ENCODE measurements around the gene PHF21B.

PHF21B gene

GRCh38 chr22:44894782-44895181 lies 115.0 kb downstream of the PHF21B start:
- H3K27me3 Mint-ChIP-seq, result no peaks in the 10 kb centered on the region
- H3K4me1 Mint-ChIP-seq, result no peaks in the 10 kb centered on the region
- DNase-seq (ENCODE audit: low spot score in 2 of 2) (no peak), ATAC-seq (replicated peaks; ENCODE audit: extremely low read depth, poor library complexity, severe bottlenecking) (no peak)
- H3K4me3 Mint-ChIP-seq, result no peak overlapping the region
- H3K9me3 Mint-ChIP-seq, result no peaks in the 10 kb centered on the region
- no peak overlapping the region for H3K27ac Mint-ChIP-seq (ENCODE audit: low read depth)
- H3K36me3 Mint-ChIP-seq (ENCODE audit: insufficient read depth), result no peaks in the 10 kb centered on the region

DNA sequence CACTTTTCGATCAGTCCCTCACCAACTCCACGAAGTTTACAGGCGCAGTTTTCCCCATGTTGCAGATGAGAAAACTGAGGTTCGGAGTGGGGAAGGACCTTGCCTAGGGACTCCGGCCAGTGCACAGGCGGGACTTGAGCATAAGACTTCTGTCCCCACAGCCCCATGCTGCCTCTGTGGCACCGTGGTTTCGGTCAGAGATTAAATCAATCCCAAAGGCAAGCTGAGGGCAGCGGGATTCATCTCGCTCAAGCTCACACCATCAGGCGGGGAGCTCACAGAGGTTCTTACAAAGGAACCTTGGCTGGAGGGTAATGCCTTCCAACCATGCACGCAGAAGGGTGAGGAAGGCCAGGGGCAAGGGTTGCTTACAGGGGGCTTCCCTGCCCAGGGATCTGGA lies 115.5 kb downstream of the PHF21B start:
- Mint-ChIP-seq H3K27ac (ENCODE audit: low read depth) (no peak overlapping the region), H3K4me3 (no peak overlapping the region), H3K36me3 (ENCODE audit: insufficient read depth) (no peaks in the 10 kb centered on the region), H3K4me1 (no peaks in the 10 kb centered on the region), H3K27me3 (no peaks in the 10 kb centered on the region), H3K9me3 (no peaks in the 10 kb centered on the region)
- no peak for DNase-seq (ENCODE audit: low spot score in 2 of 2)
- no peak for ATAC-seq (replicated peaks; ENCODE audit: extremely low read depth, poor library complexity, severe bottlenecking)

- Mint-ChIP-seq H3K27me3 (no peaks in the 10 kb centered on the region), H3K4me1 (no peaks in the 10 kb centered on the region), H3K27ac (ENCODE audit: low read depth) (no peak overlapping the region), H3K9me3 (no peaks in the 10 kb centered on the region), H3K4me3 (no peak overlapping the region), H3K36me3 (ENCODE audit: insufficient read depth) (no peaks in the 10 kb centered on the region)
- no peak for ATAC-seq (replicated peaks; ENCODE audit: extremely low read depth, poor library complexity, severe bottlenecking)
- no peak for DNase-seq (ENCODE audit: low spot score in 2 of 2)
Observed at GRCh38 chr22:44893731-44894080, 116.1 kb downstream of the PHF21B start.

- H3K27ac Mint-ChIP-seq (ENCODE audit: low read depth), result no peak overlapping the region
- H3K36me3 Mint-ChIP-seq (ENCODE audit: insufficient read depth), result no peaks in the 10 kb centered on the region
- no peaks in the 10 kb centered on the region for H3K27me3 Mint-ChIP-seq
- ATAC-seq (replicated peaks; ENCODE audit: extremely low read depth, poor library complexity, severe bottlenecking), result no peak
- no peaks in the 10 kb centered on the region for H3K9me3 Mint-ChIP-seq
- H3K4me3 Mint-ChIP-seq, result no peak overlapping the region
- no peak for DNase-seq (ENCODE audit: low spot score in 2 of 2)
- H3K4me1 Mint-ChIP-seq, result no peaks in the 10 kb centered on the region
Observed at GRCh38 chr22:44892803-44893730, 116.7 kb downstream of the PHF21B start.

GRCh38 chr22:44892243-44892642 lies 117.6 kb downstream of the PHF21B start:
- H3K4me1 Mint-ChIP-seq, result no peaks in the 10 kb centered on the region
- DNase-seq (ENCODE audit: low spot score in 2 of 2), result no peak
- no peaks in the 10 kb centered on the region for H3K27me3 Mint-ChIP-seq
- no peaks in the 10 kb centered on the region for H3K36me3 Mint-ChIP-seq (ENCODE audit: insufficient read depth)
- no peaks in the 10 kb centered on the region for H3K9me3 Mint-ChIP-seq
- no peak overlapping the region for H3K4me3 Mint-ChIP-seq
- no peak overlapping the region for H3K27ac Mint-ChIP-seq (ENCODE audit: low read depth)
- no peak for ATAC-seq (replicated peaks; ENCODE audit: extremely low read depth, poor library complexity, severe bottlenecking)

DNA sequence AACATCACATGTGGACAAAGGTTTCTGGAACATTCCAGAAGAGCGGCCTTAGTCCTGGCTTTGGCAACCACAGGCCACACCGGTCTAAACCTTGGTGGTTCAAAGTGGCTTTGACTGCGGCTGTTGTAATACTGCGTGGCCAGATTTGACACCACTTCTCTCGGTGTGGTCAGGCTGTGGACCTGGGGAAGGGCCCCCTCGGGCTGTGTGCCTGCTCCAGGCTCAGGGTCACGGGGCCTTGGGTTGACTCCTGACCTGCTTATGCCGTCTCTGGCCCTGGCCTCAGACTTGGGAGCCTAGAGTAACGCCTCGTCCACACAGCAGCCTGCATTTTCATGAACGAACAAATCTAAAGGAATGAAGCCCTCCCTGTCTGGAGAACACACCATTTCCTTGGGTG lies 118.0 kb downstream of the PHF21B start:
- Mint-ChIP-seq H3K4me3 (no peak overlapping the region), H3K9me3 (no peaks in the 10 kb centered on the region), H3K27me3 (no peaks in the 10 kb centered on the region), H3K27ac (ENCODE audit: low read depth) (no peak overlapping the region), H3K36me3 (ENCODE audit: insufficient read depth) (no peaks in the 10 kb centered on the region), H3K4me1 (no peaks in the 10 kb centered on the region)
- ATAC-seq (replicated peaks; ENCODE audit: extremely low read depth, poor library complexity, severe bottlenecking) (no peak), DNase-seq (ENCODE audit: low spot score in 2 of 2) (no peak)

GRCh38 chr22:44891293-44891747 lies 118.5 kb downstream of the PHF21B start:
- Mint-ChIP-seq H3K27me3 (no peaks in the 10 kb centered on the region), H3K4me3 (no peak overlapping the region), H3K27ac (ENCODE audit: low read depth) (no peak overlapping the region), H3K4me1 (no peaks in the 10 kb centered on the region), H3K36me3 (ENCODE audit: insufficient read depth) (no peaks in the 10 kb centered on the region), H3K9me3 (no peaks in the 10 kb centered on the region)
- DNase-seq (ENCODE audit: low spot score in 2 of 2) (no peak), ATAC-seq (replicated peaks; ENCODE audit: extremely low read depth, poor library complexity, severe bottlenecking) (no peak)

- H3K4me1 Mint-ChIP-seq, result no peaks in the 10 kb centered on the region
- H3K27me3 Mint-ChIP-seq, result no peaks in the 10 kb centered on the region
- H3K27ac Mint-ChIP-seq (ENCODE audit: low read depth), result no peak overlapping the region
- ATAC-seq (replicated peaks; ENCODE audit: extremely low read depth, poor library complexity, severe bottlenecking) (no peak), DNase-seq (ENCODE audit: low spot score in 2 of 2) (no peak)
- no peaks in the 10 kb centered on the region for H3K9me3 Mint-ChIP-seq
- H3K36me3 Mint-ChIP-seq (ENCODE audit: insufficient read depth), result no peaks in the 10 kb centered on the region
- H3K4me3 Mint-ChIP-seq, result no peak overlapping the region
Observed at GRCh38 chr22:44890416-44891292, 119.2 kb downstream of the PHF21B start.

DNA sequence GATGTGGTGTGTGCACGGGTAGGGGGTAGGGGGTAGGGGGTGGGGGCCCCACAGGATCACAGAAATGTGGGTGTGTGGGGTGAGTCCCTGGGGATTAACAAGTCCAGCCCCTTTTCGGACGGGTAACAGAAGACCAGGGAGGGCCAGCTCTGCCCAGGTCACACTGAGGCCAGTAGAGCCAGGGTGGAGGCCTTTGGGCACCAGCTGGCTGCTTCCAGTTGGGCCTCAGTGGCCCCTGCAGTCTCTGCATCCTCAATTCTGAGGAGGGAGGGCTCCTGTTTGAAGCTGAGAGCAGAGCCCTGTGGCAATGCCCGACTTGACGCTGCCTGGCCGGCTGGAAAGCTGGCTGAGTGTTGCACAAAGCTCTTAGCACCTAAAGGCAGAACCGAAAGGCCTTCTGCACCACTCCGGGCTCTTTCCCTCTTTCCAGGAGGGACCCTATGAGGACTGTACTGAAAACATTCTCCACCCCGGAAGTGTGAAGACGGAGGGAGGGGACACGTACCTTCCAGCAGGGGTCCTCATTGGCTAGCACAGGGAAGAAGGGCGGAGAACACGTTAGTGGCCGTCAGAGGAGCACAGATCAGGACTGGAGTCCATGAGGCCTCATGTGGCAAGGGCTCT lies 120.4 kb downstream of the PHF21B start:
- Mint-ChIP-seq H3K4me3 (no peak overlapping the region), H3K27ac (ENCODE audit: low read depth) (no peak overlapping the region), H3K9me3 (no peaks in the 10 kb centered on the region), H3K27me3 (no peaks in the 10 kb centered on the region), H3K36me3 (ENCODE audit: insufficient read depth) (no peaks in the 10 kb centered on the region), H3K4me1 (no peaks in the 10 kb centered on the region)
- ATAC-seq (replicated peaks; ENCODE audit: extremely low read depth, poor library complexity, severe bottlenecking), result no peak
- DNase-seq (ENCODE audit: low spot score in 2 of 2), result no peak

- no peak for DNase-seq (ENCODE audit: low spot score in 2 of 2)
- ATAC-seq (replicated peaks; ENCODE audit: extremely low read depth, poor library complexity, severe bottlenecking), result no peak
- Mint-ChIP-seq H3K36me3 (ENCODE audit: insufficient read depth) (no peaks in the 10 kb centered on the region), H3K4me1 (no peaks in the 10 kb centered on the region), H3K27ac (ENCODE audit: low read depth) (no peak overlapping the region), H3K27me3 (no peaks in the 10 kb centered on the region), H3K9me3 (no peaks in the 10 kb centered on the region), H3K4me3 (no peak overlapping the region)
Observed at GRCh38 chr22:44888491-44889254, 121.1 kb downstream of the PHF21B start.

GRCh38 chr22:44887941-44888366 lies 121.9 kb downstream of the PHF21B start:
- ATAC-seq (replicated peaks; ENCODE audit: extremely low read depth, poor library complexity, severe bottlenecking) (no peak), DNase-seq (ENCODE audit: low spot score in 2 of 2) (no peak)
- no peaks in the 10 kb centered on the region for H3K36me3 Mint-ChIP-seq (ENCODE audit: insufficient read depth)

GRCh38 chr22:44885806-44886360 lies 123.9 kb downstream of the PHF21B start:
- H3K27ac Mint-ChIP-seq (ENCODE audit: low read depth), result no peak overlapping the region
- DNase-seq (ENCODE audit: low spot score in 2 of 2), result no peak
- no peak for ATAC-seq (replicated peaks; ENCODE audit: extremely low read depth, poor library complexity, severe bottlenecking)
- no peaks in the 10 kb centered on the region for H3K27me3 Mint-ChIP-seq
- H3K36me3 Mint-ChIP-seq (ENCODE audit: insufficient read depth), result no peaks in the 10 kb centered on the region
- no peak overlapping the region for H3K4me3 Mint-ChIP-seq
- H3K4me1 Mint-ChIP-seq, result no peaks in the 10 kb centered on the region
- H3K9me3 Mint-ChIP-seq, result no peaks in the 10 kb centered on the region

More at GRCh38 chr22:44887941-44888366, 121.9 kb downstream of the PHF21B start:
- Mint-ChIP-seq H3K27me3 (no peaks in the 10 kb centered on the region), H3K9me3 (no peaks in the 10 kb centered on the region), H3K27ac (ENCODE audit: low read depth) (no peak overlapping the region), H3K4me1 (no peaks in the 10 kb centered on the region), H3K4me3 (no peak overlapping the region)
